Panc1 (cell line): ENCODE results near the gene CEP68. TPM values are rescaled to one million over a fixed set of nuclear protein-coding genes. Genes with fewer than 3 reads are reported as not detected.

Experiments used
- ATAC-seq: fragments of 200-7000 bp; cut with Tn5 transposase; 2 replicates; pipeline ENCODE4 v1.9.1; 2020; ENCODE audit warnings: mild to moderate bottlenecking, moderate library complexity
- BruUV-seq: library from RNA; stranded (reverse); fragments of 400-500 nt; replicated peaks from 2 replicates; lab custom pipeline; 2021; lab: Mats Ljungman, UMichigan
- CTCF ChIA-PET: fragments of 300-600 bp; sonication (Branson Sonifier 250); formaldehyde crosslinking; loops from one replicate; lab custom pipeline; 2022; ENCODE audit warnings: antibody characterized with exemption; lab: Charles Lee
- POLR2A ChIA-PET: fragments of 300-600 bp; sonication (Branson Sonifier 250); formaldehyde crosslinking; loops from one replicate; lab custom pipeline; 2022; ENCODE audit warnings: antibody characterized with exemption; lab: Charles Lee
- DNase-seq: peaks from one replicate; pipeline ENCODE4 v3.0.0-alpha.2; 2010; ENCODE audit warnings: low read depth, low spot score
- H3K27ac ChIP-seq: 2 replicates; pipeline ENCODE4 v1.5.1; 2011; ENCODE audit warnings: mild to moderate bottlenecking, low read length, inconsistent platforms
- H3K27me3 ChIP-seq: fragments of 200-500 bp; sonication (Bioruptor generic); 2 replicates; pipeline ENCODE4 v1.6.0; 2014; ENCODE audit warnings: low read length, inconsistent platforms; ENCODE audit not compliant: control insufficient read depth, insufficient read depth
- H3K36me3 ChIP-seq: fragments of 200-500 bp; sonication (Bioruptor generic); 2 replicates; pipeline ENCODE4 v1.5.1; 2014; ENCODE audit warnings: inconsistent platforms, mild to moderate bottlenecking, low read length, moderate library complexity; ENCODE audit not compliant: control insufficient read depth, insufficient read depth
- H3K4me1 ChIP-seq: 2 replicates; pipeline ENCODE4 v1.5.1; 2011; ENCODE audit warnings: inconsistent platforms, mild to moderate bottlenecking, low read length, moderate library complexity; ENCODE audit not compliant: control insufficient read depth, insufficient read depth
- H3K4me3 ChIP-seq, 2 experiments: 2 replicates each; pipeline ENCODE4 v1.5.1; 2011 to 2012; ENCODE audit warnings: low read depth in 2 of 2, low read length in 2 of 2, mild to moderate bottlenecking in 2 of 2, inconsistent platforms in 1 of 2, moderate library complexity in 1 of 2
- H3K9me3 ChIP-seq: fragments of 200-500 bp; sonication (Bioruptor generic); 2 replicates; pipeline ENCODE4 v1.5.1; 2014; ENCODE audit warnings: low read depth, mild to moderate bottlenecking, inconsistent platforms, low read length, moderate library complexity; ENCODE audit not compliant: control insufficient read depth, insufficient read depth
- POLR2AphosphoS5 ChIP-seq: IDR thresholded peaks from 2 replicates; pipeline ENCODE4 v1.6.1; 2012; ENCODE audit warnings: mild to moderate bottlenecking, low read depth, low read length, moderate library complexity
- SIN3A ChIP-seq: IDR thresholded peaks from 2 replicates; pipeline ENCODE4 v1.6.1; 2012; ENCODE audit warnings: low read depth, mild to moderate bottlenecking, low read length, moderate library complexity, borderline replicate concordance; ENCODE audit not compliant: insufficient read depth
- TCF7L2 ChIP-seq: IDR thresholded peaks from 2 replicates; pipeline ENCODE4 v1.6.1; 2011; ENCODE audit warnings: mild to moderate bottlenecking, low read depth, low read length, inconsistent platforms
- in situ Hi-C: cut with HindIII; loops from 2 replicates; pipeline ENCODE4 v1.10.0; 2016; ENCODE audit warnings: low sequenced_read_pairs, low pct_unique_long_range_greater_than_20kb
- intact Hi-C: fragments of 100-400 bp; cut with micrococcal nuclease; formaldehyde crosslinking; loops from one replicate; pipeline ENCODE4 v1.10.0; 2022; ENCODE audit not compliant: unreplicated experiment
- total RNA-seq: library from RNA; stranded (reverse); gene quantifications from one replicate; pipeline ENCODE4 v1.2.1, GENCODE V29; 2021; ENCODE audit not compliant: unreplicated experiment
- TF ChIP-seq, protein P1 (sequence below): fragments of 450-650 bp; IDR thresholded peaks from 2 replicates; pipeline ENCODE4 v1.5.1; 2017; ENCODE audit warnings: mild to moderate bottlenecking
- TF ChIP-seq, protein P2 (sequence below), 2 experiments: IDR thresholded peaks; 2 replicates each; pipeline ENCODE4 v1.6.1; 2011 to 2012; ENCODE audit warnings: low read depth in 2 of 2, control low read depth in 1 of 2, low read length in 1 of 2, mild to moderate bottlenecking in 1 of 2, moderate library complexity in 1 of 2; ENCODE audit not compliant: insufficient read depth in 1 of 2

CEP68 gene
- total RNA-seq, 1 experiment from 2014 or later = 13.3 TPM

DNA sequence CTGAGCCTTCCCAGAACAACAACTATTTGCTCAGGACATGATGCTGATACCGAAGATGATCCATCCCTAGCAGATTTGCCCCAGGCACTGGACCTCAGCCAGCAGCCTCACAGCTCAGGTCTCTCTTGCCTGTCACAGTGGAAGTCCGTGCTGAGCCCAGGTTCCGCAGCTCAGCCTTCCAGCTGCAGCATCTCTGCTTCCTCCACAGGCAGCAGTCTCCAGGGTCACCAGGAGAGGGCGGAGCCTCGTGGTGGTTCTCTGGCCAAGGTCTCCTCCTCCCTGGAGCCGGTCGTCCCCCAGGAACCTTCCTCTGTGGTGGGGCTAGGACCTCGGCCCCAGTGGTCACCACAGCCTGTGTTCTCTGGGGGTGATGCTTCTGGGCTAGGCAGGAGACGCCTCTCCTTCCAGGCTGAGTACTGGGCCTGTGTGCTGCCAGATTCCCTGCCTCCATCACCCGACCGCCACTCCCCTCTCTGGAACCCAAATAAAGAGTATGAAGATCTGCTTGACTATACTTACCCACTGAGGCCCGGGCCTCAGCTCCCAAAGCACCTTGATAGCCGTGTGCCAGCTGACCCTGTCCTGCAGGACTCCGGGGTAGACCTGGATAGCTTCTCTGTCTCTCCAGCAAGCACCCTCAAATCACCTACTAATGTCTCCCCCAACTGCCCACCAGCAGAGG is 15.4 kb downstream of the CEP68 start:
- H3K27ac ChIP-seq = no peak overlapping the region
- peaks cover 4% of the 10 kb centered on the region; the same call in 1 of the 2 replicates for H3K36me3 ChIP-seq
- in situ Hi-C loops = no loop called here
- H3K27me3 ChIP-seq = no peaks in the 10 kb centered on the region
- CTCF ChIA-PET = interaction anchor here (1.1 kb wide), 1 partner anchor 154 kb away, joined by 3 read pairs; no protein-coding TSS in a partner anchor
- H3K4me1 ChIP-seq = peaks cover 17% of the 10 kb centered on the region
- ATAC-seq (0 out of 2 replicates have a peak, but pooled peaks have one; percentile 19), DNase-seq (no peak)
- TF ChIP-seq POLR2AphosphoS5 = no peak
- TF ChIP-seq, protein P1, sequence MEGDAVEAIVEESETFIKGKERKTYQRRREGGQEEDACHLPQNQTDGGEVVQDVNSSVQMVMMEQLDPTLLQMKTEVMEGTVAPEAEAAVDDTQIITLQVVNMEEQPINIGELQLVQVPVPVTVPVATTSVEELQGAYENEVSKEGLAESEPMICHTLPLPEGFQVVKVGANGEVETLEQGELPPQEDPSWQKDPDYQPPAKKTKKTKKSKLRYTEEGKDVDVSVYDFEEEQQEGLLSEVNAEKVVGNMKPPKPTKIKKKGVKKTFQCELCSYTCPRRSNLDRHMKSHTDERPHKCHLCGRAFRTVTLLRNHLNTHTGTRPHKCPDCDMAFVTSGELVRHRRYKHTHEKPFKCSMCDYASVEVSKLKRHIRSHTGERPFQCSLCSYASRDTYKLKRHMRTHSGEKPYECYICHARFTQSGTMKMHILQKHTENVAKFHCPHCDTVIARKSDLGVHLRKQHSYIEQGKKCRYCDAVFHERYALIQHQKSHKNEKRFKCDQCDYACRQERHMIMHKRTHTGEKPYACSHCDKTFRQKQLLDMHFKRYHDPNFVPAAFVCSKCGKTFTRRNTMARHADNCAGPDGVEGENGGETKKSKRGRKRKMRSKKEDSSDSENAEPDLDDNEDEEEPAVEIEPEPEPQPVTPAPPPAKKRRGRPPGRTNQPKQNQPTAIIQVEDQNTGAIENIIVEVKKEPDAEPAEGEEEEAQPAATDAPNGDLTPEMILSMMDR = peak; percentile 49; the same call in 1 of the 2 replicates
- POLR2A ChIA-PET = no interaction called here
- no peaks in the 10 kb centered on the region for H3K9me3 ChIP-seq
- intact Hi-C loops = loop anchor here (5.0 kb wide), 1 partner anchor 116 kb away; no protein-coding TSS in a partner anchor
- BruUV-seq = no TSS peak
- no peak overlapping the region for H3K4me3 ChIP-seq

DNA sequence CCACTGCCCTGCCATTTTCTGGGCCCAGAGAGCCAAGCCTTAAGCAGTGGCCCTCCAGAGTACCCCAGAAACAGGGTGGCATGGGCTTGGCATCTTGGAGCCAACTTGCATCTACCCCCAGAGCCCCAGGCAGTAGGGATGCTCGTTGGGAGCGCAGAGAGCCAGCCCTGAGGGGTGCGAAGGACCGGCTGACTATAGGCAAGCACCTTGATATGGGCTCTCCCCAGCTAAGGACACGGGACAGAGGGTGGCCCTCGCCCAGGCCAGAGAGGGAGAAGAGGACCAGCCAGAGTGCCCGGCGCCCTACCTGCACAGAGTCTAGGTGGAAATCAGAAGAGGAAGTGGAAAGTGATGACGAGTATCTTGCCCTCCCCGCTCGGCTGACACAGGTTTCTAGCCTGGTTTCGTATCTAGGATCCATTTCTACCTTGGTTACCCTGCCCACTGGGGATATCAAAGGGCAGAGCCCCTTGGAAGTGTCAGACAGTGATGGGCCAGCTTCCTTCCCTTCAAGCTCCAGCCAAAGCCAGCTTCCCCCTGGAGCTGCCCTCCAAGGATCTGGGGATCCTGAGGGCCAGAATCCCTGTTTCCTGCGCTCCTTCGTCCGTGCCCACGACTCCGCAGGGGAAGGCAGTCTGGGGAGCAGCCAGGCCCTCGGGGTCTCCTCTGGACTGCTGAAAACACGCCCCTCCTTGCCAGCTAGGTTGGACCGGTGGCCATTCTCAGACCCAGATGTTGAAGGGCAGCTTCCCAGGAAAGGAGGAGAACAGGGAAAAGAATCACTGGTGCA is 16.2 kb downstream of the CEP68 start:
- Histone ChIP-seq H3K27ac (no peak overlapping the region), H3K9me3 (no peaks in the 10 kb centered on the region), H3K4me1 (peaks cover 17% of the 10 kb centered on the region), H3K36me3 (peaks cover 4% of the 10 kb centered on the region; the same call in 1 of the 2 replicates), H3K27me3 (no peaks in the 10 kb centered on the region), H3K4me3 (no peak overlapping the region)
- intact Hi-C loops = loop anchor here (5.0 kb wide), 1 partner anchor 115 kb away; no protein-coding TSS in a partner anchor
- BruUV-seq = no TSS peak
- TF ChIP-seq TCF7L2 (no peak), SIN3A (no peak), POLR2AphosphoS5 (no peak)
- TF ChIP-seq, protein P1 = no peak
- TF ChIP-seq, protein P2, sequence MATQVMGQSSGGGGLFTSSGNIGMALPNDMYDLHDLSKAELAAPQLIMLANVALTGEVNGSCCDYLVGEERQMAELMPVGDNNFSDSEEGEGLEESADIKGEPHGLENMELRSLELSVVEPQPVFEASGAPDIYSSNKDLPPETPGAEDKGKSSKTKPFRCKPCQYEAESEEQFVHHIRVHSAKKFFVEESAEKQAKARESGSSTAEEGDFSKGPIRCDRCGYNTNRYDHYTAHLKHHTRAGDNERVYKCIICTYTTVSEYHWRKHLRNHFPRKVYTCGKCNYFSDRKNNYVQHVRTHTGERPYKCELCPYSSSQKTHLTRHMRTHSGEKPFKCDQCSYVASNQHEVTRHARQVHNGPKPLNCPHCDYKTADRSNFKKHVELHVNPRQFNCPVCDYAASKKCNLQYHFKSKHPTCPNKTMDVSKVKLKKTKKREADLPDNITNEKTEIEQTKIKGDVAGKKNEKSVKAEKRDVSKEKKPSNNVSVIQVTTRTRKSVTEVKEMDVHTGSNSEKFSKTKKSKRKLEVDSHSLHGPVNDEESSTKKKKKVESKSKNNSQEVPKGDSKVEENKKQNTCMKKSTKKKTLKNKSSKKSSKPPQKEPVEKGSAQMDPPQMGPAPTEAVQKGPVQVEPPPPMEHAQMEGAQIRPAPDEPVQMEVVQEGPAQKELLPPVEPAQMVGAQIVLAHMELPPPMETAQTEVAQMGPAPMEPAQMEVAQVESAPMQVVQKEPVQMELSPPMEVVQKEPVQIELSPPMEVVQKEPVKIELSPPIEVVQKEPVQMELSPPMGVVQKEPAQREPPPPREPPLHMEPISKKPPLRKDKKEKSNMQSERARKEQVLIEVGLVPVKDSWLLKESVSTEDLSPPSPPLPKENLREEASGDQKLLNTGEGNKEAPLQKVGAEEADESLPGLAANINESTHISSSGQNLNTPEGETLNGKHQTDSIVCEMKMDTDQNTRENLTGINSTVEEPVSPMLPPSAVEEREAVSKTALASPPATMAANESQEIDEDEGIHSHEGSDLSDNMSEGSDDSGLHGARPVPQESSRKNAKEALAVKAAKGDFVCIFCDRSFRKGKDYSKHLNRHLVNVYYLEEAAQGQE (IDR thresholded peaks at IDR 0.05; ENCODE audit: insufficient read depth in 1 of 2, low read depth in 2 of 2, low read length in 1 of 2) = no peak
- DNase-seq (no peak), ATAC-seq (no peak)
- in situ Hi-C loops = no loop called here
- ChIA-PET CTCF (interaction anchor here (1.1 kb wide), 1 partner anchor 155 kb away, joined by 3 read pairs; no protein-coding TSS in a partner anchor), POLR2A (no interaction called here)
